GM19438 (cell line): Measurements from ENCODE around the gene LAMP1.
A peak's percentile ranks its signal among the peaks of the same experiment; 100 is the strongest.
"Not testable (repeated sequence)": the region's sequence is repeated elsewhere in the genome, so short reads cannot be mapped to it uniquely, and the experiment has no call there.

Experiments
- ATAC-seq: cut with Tn5 transposase; IDR thresholded peaks from one replicate; pipeline ENCODE4 v1.9.1; 2021; ENCODE audit warnings: low read depth; ENCODE audit not compliant: unreplicated experiment

LAMP1 gene

DNA sequence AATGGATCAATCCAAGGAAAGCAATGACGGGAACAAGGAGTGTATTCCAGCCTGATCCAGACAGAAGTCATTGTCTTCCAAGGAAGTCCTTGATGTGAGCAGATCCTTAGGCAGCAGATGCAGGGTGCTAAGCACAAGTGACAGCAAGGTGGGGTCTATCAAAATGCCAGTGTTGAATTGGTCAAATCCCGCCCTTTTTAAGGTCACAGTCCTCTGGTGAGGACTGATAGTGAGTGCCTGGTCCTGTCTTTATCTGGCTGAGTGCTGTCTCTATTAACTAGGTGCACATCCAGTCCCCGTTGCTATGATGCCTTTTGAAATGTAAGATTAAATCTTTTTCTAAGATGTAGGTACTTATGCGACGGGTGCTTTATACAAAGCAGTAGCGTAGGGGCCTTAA lies 1.3 kb upstream of the LAMP1 start:
- ATAC-seq: no peak

DNA sequence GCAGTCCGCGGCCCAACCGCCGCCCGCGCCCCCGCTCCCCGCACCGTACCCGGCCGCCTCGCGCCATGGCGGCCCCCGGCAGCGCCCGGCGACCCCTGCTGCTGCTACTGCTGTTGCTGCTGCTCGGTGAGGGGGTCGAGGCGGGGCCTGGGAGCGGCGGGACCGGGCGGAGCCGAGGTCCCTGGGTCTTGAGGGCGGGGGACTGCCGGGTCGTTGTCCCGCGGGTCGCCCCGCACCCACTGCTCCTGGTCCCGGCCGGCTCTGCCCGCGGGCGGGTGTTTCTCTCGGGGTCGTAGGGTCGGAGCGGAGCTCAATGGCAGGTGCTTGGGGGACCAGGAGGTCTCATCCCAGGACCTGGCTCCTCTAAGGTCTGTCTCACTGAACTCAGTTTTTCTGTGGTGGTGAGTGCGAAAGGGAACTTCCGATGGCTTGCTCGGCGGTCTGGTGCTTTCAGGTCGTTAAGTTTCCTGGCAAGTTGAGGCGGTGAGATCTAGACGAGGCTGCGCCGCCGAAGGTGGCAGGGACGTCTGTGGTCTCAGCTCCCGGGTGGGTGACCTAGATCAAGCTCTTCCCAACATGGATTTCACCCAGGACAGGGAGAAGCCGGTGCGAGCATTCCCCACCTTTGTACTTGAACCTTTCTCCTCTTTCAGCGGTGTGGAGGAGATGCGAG lies 467 bp downstream of the LAMP1 start:
- peak; percentile 37 for ATAC-seq

DNA sequence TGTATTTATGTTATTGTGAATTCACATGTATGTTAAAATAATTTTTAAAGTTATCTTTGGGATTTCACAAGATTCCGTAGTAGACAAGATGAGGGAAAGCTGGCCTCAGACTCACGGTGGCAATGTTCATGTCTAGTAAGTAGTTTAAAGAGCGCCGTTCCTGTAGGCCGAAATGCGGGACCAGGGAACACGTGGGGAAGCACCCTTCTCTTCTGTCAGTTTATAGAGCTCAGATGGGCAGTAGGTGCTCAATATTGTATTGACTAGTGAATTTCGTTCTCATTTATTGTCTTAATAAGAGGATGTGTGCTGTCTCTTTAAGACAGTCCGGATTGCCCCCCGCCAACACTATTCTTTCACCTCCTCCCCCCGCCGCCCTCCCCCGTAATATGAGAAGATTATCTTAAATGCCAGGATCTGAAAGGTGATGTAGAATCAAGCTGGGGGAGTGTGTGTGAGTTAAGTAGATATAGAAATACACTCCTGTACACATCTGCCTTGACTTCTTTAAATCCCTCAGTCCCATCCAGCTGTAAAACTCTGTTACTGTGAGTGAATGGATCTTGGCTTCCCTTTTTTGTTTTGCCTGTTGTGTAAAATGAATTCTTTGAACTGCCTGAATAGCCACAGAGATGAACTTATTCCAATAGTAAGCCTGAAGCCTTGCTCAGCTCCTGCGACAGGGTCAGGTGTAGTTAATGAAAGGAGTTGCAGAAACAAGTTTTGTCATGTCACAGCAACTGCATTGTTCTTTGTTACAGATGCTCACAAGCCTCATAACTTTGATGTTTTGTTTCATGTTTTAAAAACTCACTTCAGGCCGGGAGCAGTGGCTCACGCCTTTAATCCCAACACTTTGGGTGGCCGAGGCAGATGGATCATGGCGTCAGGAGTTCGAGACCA lies 1.3 kb downstream of the LAMP1 start:
- no peak for ATAC-seq

DNA sequence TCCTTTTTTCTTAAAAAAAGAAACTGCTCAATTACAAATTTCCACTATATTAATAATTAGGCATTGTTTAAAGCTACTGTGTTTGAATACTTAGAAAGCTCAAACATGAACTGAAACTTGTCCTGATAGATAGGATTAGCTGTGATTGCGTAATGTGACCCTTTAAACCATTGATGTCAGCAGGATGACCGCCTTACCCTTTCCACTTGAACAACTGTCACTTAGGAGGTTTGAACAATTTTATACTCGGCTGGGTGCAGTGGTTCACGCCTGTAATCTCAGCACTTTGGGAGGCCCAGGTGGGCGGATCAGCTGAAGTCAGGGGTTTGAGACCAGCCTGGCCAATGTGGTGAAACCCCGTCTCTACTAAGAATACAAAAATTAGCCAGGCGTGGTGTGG lies 2.9 kb downstream of the LAMP1 start:
- ATAC-seq: no peak

DNA sequence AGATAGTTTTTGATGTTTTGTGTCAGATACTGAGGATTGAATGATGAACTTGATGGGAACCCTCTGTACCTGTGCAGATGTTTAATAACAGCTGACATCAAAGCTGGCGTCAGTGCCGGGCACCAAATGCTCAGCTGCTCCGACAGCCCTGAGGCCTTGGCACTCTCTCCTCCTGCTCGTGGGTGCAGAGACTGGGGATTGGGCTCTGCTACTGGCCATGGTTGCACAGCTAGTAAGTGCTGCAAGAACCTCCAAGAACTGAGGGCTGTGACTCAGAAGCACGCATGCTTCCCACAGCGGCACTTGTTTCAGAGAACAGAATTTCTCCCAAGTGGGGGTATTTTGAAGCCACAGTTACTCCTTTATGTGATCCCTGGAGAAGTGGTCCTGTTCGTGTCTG lies 5.9 kb downstream of the LAMP1 start:
- ATAC-seq: no peak

DNA sequence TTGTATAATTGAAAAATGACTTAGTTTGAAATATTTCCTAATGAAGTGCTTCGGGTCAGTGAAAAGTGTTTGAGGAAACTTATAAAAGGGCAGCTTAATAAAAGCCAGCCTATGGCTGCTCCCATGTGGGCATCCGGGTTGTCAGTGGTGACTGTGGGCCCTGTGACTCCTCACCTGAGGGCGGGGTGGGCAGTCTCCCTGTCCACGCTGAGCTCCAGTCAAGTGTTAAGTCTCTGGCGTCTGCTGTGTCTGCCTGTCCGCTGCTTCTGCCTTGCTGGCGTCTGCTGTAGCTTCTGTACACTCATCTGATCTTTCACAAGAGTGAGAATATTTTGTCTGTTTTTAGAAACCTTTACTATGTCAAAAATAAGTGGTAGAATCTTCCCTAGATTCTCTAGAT lies 7.1 kb downstream of the LAMP1 start:
- ATAC-seq: no peak

DNA sequence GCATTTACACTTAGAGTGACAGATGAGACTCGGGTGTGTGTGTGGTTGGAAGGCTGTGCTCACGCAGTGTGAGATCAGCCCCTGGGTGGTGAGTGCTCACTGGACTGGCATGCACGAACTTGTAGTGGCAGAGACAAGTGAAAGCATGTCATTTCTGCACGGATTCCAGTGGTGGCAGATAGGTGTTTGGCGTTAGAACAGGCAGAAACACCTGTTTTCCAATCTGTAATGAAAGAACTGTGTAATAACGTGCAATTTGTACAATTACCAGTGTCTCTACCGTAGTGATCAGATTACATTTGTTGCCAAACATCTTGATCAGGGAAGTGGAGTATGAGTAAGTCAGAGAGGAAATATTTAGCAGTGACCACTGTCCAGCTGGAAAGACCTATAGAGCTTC lies 8.2 kb downstream of the LAMP1 start:
- ATAC-seq: no peak

DNA sequence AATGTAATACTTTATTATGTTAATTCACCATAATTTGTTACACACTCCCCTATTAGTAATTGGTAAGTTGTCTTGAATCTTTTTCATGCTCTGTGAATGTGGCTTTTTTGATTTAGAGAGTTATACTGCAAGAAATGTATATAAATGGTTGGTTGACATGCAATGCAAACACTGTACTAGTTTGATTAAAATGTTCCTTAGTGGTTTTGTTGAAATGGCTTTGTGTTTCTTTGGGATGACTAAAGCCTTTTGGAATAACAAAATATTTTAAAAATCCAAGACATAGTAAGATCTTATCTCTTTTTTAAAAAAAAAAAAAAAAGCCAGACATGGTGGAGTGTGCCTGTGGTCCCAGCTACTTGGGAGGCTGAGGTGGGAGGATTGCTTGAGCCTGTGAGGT lies 10.5 kb downstream of the LAMP1 start:
- ATAC-seq: no peak

DNA sequence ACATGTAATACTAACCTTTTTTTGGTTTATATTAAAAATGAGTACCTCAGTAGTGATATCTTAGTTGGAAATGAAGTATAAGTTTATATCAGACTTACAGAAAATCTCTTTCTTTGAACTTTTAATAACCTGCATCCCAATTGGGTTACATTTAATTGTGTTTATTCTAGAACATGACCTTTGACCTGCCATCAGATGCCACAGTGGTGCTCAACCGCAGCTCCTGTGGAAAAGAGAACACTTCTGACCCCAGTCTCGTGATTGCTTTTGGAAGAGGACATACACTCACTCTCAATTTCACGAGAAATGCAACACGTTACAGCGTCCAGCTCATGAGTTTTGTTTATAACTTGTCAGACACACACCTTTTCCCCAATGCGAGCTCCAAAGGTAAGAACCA lies 12.4 kb downstream of the LAMP1 start:
- ATAC-seq: no peak

DNA sequence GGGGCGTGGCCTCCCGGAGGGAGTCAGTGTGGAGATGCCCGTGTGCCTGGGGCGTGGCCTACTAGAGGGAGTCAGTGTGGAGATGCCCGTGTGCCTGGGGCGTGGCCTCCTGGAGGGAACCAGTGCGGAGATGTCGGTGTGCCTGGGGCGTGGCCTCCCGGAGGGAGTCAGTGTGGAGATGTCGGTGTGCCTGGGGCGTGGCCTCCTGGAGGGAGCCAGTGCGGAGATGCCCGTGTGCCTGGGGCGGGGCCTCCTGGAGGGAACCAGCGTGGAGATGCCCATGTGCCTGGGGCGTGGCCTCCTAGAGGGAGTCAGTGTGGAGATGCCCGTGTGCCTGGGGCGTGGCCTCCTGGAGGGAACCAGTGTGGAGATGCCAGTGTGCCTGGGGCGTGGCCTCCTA lies 17.1 kb downstream of the LAMP1 start:
- ATAC-seq: not testable (repeated sequence)

DNA sequence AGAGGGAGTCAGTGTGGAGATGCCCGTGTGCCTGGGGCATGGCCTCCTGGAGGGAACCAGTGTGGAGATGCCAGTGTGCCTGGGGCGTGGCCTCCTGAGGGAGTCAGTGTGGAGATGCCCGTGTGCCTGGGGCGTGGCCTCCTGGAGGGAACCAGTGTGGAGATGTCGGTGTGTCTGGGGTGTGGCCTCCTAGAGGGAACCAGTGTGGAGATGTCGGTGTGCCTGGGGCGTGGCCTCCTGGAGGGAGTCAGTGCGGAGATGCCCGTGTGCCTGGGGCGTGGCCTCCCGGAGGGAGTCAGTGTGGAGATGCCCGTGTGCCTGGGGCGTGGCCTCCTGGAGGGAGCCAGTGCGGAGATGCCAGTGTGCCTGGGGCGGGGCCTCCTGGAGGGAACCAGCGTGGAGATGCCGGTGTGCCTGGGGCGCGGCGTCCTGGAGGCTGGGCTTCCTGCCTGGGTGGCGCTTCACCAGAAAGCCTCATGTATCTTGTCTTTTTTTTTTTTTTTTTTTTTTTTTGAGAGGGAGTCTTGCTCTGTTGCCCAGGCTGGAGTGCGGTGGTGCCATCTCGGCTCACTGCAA lies 17.9 kb downstream of the LAMP1 start:
- not testable (repeated sequence) for ATAC-seq

DNA sequence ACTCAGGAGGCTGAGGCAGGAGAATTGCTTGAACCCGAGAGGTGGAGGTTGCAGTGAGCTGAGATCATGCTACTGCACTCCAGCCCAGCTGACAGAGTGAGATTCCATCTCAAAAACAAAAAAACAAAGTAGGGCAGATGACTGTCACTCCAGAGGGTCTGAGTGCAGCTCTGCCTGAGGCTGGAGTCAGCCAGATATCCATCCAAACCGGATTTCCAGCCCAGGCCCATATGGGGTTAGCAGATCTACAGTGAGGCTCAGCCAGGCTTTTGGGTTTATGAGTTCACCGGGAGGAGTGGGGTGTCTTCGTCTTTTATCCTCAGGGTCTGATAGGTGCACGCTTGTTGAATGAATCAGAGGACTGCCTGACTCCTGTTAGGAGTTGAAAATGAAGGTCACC lies 19.0 kb downstream of the LAMP1 start:
- ATAC-seq: no peak

DNA sequence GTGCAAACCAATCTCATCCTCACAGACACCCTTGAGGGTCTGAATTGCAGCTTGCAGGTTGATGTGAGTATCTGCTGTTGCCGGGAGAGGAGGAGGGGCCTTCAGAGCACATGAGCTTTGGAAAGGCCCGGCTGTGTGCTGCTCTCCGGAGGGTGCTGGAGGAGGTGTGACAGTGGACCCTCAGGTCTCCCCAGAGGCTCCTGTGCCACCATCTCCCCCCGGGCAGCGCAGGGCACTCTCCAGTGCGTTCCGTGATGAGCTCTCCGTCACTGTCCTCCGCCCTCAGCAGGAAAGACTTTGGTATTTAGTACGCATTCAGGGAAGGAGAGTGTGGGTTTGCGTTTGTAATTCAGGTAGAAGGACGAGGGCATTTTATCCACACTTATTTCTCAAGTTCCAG lies 20.0 kb downstream of the LAMP1 start:
- ATAC-seq: no peak

DNA sequence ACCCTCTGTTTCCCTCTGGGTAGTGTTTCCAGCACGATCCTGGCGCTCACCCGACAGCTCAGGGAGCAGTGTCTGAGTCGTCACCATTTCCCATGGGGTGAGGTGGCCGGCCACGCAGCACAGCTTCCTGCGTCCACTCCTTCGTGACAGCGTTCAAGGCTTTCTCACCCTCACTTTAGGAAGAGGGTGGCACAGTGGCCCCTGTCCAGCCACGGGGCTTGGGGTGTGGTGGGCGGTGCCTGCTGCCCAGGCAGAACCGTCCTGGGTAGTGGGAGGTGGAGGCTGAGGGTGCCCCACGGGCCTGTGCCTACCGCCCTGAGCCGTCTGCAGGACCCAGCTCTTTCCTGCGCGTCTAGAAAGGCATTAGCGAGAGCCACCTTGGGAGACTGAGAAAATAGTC lies 21.9 kb downstream of the LAMP1 start:
- no peak for ATAC-seq

DNA sequence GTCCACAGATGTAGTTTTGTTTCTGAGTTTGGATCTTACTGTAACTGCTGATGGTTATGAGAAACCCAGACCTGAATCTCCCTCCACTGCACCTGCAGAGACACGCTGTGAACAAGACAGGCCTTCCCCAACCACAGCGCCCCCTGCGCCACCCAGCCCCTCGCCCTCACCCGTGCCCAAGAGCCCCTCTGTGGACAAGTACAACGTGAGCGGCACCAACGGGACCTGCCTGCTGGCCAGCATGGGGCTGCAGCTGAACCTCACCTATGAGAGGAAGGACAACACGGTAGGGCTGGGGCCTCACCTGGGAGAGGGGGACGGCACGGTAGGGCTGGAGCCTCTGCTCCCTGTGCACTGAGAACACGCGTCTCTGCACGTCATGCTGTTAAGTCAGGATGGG lies 22.3 kb downstream of the LAMP1 start:
- no peak for ATAC-seq

DNA sequence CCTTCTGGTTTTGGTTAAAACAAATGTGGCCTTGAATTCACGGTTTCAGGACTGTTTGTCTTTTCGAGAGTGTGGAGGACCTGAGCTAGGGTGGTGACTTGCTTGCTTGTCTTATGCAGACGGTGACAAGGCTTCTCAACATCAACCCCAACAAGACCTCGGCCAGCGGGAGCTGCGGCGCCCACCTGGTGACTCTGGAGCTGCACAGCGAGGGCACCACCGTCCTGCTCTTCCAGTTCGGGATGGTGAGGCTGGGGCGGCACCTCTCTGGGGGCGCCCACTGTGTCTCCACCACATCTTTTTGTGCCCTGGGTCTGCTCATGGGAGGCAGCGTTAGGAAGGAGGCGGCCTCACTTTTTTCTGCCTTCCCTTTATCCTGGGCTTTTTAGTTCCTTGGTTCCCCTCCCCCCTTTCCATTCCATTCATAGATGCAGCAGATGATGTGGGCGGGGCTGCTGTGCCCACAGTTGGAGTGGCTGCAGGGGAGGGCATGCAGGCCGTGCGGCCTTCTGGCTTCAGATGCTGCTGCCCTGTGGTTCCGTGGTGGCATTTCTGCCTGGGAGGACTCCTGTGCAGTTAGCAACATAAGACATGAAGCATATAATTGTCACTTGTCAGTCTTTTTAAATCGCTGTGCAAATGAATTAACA lies 23.3 kb downstream of the LAMP1 start:
- ATAC-seq: no peak

DNA sequence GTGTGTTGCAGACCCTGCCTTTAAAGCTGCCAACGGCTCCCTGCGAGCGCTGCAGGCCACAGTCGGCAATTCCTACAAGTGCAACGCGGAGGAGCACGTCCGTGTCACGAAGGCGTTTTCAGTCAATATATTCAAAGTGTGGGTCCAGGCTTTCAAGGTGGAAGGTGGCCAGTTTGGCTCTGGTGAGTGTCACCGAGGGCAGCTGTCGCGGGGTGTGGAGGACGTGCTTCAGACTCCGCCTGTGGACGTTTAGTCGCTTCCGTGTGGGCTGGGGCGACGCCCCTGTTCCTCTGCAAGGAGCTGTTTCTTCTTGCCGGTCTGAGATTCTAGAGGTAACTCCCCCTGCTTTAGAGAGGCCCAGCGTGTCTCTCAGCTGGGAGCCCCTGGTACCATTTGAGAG lies 24.5 kb downstream of the LAMP1 start:
- ATAC-seq: no peak

DNA sequence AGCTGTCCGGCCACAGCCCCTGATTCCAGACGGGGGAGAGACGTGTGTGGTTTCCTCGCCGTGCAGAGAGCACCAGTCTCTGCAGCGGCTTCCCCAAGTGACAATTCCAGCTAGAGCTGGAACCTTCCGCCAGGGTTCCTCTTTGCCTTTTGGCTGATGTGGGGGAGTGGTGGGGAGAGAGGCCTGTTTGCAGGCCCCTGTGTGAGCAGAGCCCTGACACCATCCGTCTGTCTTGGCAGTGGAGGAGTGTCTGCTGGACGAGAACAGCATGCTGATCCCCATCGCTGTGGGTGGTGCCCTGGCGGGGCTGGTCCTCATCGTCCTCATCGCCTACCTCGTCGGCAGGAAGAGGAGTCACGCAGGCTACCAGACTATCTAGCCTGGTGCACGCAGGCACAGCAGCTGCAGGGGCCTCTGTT lies 25.0 kb downstream of the LAMP1 start:
- no peak for ATAC-seq

DNA sequence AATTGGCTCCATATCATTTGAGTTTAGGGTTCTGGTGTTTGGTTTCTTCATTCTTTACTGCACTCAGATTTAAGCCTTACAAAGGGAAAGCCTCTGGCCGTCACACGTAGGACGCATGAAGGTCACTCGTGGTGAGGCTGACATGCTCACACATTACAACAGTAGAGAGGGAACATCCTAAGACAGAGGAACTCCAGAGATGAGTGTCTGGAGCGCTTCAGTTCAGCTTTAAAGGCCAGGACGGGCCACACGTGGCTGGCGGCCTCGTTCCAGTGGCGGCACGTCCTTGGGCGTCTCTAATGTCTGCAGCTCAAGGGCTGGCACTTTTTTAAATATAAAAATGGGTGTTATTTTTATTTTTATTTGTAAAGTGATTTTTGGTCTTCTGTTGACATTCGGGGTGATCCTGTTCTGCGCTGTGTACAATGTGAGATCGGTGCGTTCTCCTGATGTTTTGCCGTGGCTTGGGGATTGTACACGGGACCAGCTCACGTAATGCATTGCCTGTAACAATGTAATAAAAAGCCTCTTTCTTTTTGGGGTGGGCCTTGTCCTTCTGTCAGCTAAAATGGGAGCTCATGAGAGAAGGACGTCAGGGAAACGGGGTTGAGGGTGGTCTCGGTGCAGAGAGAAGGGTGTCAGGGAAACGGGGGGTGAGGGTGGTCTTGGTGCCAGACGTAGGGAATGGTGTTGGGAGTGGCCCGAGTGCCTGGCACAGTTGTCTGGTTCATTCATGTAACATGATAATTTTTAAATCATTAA lies 26.0 kb downstream of the LAMP1 start:
- ATAC-seq: no peak

DNA sequence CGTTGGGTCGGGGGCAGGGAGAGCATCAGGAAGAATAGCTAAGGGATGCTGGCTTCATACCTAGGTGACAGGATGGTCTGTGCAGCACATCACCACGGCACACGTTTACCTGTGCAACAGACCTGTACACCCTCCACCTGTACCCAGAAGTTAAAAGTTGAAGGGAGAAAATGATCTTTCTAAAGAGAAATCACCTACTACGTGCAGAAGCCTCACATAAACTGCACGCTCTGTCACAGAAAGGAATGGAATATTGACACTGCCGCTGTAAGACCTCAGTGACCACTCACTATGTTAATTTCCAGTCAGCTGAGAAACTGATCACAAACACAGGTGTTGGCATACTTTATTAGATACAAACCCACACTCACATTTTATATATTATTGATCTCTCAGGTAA lies 26.8 kb downstream of the LAMP1 start:
- no peak for ATAC-seq

DNA sequence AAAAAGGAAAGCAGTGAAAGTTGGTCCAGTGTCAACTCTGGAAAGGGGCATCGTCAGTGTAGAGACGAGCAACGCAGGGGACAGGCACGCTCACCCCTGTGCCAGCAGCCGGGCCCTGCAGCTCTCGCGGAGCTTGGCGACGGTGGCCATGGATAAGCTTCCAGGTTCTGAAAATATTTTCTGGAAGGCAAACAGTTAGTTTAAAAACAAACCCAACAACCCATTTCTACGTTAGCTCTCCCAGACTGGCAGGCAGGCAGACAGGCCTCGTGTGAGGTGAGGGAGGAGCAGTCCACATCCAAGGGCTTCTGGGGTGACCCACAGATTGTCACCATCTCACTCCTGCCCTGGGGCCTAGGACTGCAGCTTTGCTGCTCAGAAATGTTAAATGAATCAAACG lies 27.4 kb downstream of the LAMP1 start:
- no peak for ATAC-seq
